H1 (cell line): ENCODE data around the gene SLC25A30. TPM values are rescaled to one million over a fixed set of nuclear protein-coding genes. Genes with fewer than 3 reads are reported as not detected.
A peak's percentile ranks its signal among the peaks of the same experiment; 100 is the strongest.

ENCODE experiments used
- ASH2L ChIP-seq: fragments of 200-600, 300-600 bp; sonication (generic); IDR thresholded peaks from one replicate; pipeline ENCODE4 v1.7.1; 2017; ENCODE audit warnings: low read length
- BACH1 ChIP-seq: IDR thresholded peaks from 2 replicates; pipeline ENCODE4 v1.6.1; 2012; ENCODE audit warnings: low read length, improper control_type of control experiment
- CBX5 ChIP-seq: fragments of 300-800, 300-1000 bp; sonication (generic); IDR thresholded peaks from 2 replicates; pipeline ENCODE4 v1.7.1; 2016; ENCODE audit warnings: antibody characterized with exemption, low read length, low read depth
- CEBPB ChIP-seq: IDR thresholded peaks from 2 replicates; pipeline ENCODE4 v1.6.1; 2012; ENCODE audit warnings: low read depth, low read length
- CHD1 ChIP-seq: IDR thresholded peaks from 2 replicates; pipeline ENCODE4 v1.6.1; 2012; ENCODE audit warnings: low read depth, low read length, improper control_type of control experiment
- E2F6 ChIP-seq: IDR thresholded peaks from 2 replicates; pipeline ENCODE4 v1.6.1; 2012; ENCODE audit warnings: inconsistent platforms
- EGR1 ChIP-seq: IDR thresholded peaks from 2 replicates; pipeline ENCODE4 v1.6.1; 2011; ENCODE audit warnings: low read depth, low read length, borderline replicate concordance
- KDM1A ChIP-seq: fragments of 200-600, 300-600 bp; sonication (generic); IDR thresholded peaks from 2 replicates; pipeline ENCODE4 v1.7.1; 2016; ENCODE audit warnings: mild to moderate bottlenecking, low read length, borderline replicate concordance
- KDM4A ChIP-seq: IDR thresholded peaks from one replicate; pipeline ENCODE4 v1.7.1; 2012; ENCODE audit warnings: low read depth, mild to moderate bottlenecking, moderate library complexity, low read length, inconsistent platforms; ENCODE audit not compliant: severe bottlenecking
- NRF1 ChIP-seq: IDR thresholded peaks from 2 replicates; pipeline ENCODE4 v1.6.1; 2011; ENCODE audit warnings: mild to moderate bottlenecking, low read depth, low read length, improper control_type of control experiment
- PHF8 ChIP-seq: fragments of 200-600 bp; sonication (generic); conservative IDR thresholded peaks from 2 replicates; pipeline ENCODE4 v1.7.1; 2012; ENCODE audit warnings: low read depth, mild to moderate bottlenecking, inconsistent platforms, low read length, moderate library complexity
- RAD21 ChIP-seq, 2 experiments: IDR thresholded peaks in 1 of 2; conservative IDR thresholded peaks in 1 of 2; 2 replicates each; pipeline ENCODE4 v1.6.1; 2011; ENCODE audit warnings: low read depth in 2 of 2, low read length in 2 of 2, improper control_type of control experiment in 1 of 2, inconsistent platforms in 1 of 2, mild to moderate bottlenecking in 1 of 2, moderate library complexity in 1 of 2
- RBBP5 ChIP-seq: IDR thresholded peaks from 2 replicates; pipeline ENCODE4 v1.7.1; 2012; ENCODE audit warnings: low read depth, mild to moderate bottlenecking, inconsistent platforms, low read length, moderate library complexity, borderline replicate concordance
- RNF2 ChIP-seq: fragments of 200-900, 300-1000 bp; sonication (generic); IDR thresholded peaks from 2 replicates; pipeline ENCODE4 v1.7.1; 2016; ENCODE audit warnings: borderline replicate concordance, low read depth, mild to moderate bottlenecking, antibody characterized with exemption, low read length; ENCODE audit not compliant: poor library complexity, severe bottlenecking; ENCODE audit errors: missing control alignments
- RXRA ChIP-seq: IDR thresholded peaks from 2 replicates; pipeline ENCODE4 v1.6.1; 2011; ENCODE audit warnings: low read depth, mild to moderate bottlenecking, low read length, moderate library complexity; ENCODE audit not compliant: insufficient read depth
- SIN3A ChIP-seq, 2 experiments: IDR thresholded peaks in 1 of 2; conservative IDR thresholded peaks in 1 of 2; 2 replicates each; pipeline ENCODE4 v1.6.1; 2011 to 2012; ENCODE audit warnings: low read length in 2 of 2, improper control_type of control experiment in 1 of 2, low read depth in 1 of 2, mild to moderate bottlenecking in 1 of 2
- TAF7 ChIP-seq: optimal IDR thresholded peaks from 2 replicates; pipeline ENCODE3; 2011; ENCODE audit warnings: low read depth, mild to moderate bottlenecking, inconsistent platforms, low read length, moderate library complexity, borderline replicate concordance
- TBP ChIP-seq: IDR thresholded peaks from 2 replicates; pipeline ENCODE4 v1.6.1; 2011; ENCODE audit warnings: low read depth, low read length, improper control_type of control experiment
- TEAD4 ChIP-seq: IDR thresholded peaks from 2 replicates; pipeline ENCODE4 v1.6.1; 2012; ENCODE audit warnings: low read depth, low read length, inconsistent platforms, mixed read lengths
- polyA plus RNA-seq, 7 experiments: library from polyadenylated mRNA; depleted of rRNA in 3 of 7; stranded (reverse) in 5 of 7; unstranded in 2 of 7; fragments of >200 nt in 5 of 7; fragments of 200-250 nt in 2 of 7; gene quantifications; 1 replicate in 5 of 7; 2 replicates in 1 of 7; 4 replicates in 1 of 7; pipeline versions ENCODE4 v1.2.1 to v1.2.3, GENCODE V29; 2011 to 2013; ENCODE audit warnings: missing spikeins in 2 of 7, mixed read lengths in 2 of 7
- total RNA-seq: library from RNA; stranded (reverse); fragmentation: NEBNext Ultra II Directional; extraction: Animal tissue kit (Norgen Biotek cat#: 25700); gene quantifications from 2 replicates; pipeline ENCODE4 v1.2.1, GENCODE V29; 2021
- TF ChIP-seq, protein P1 (sequence below), 3 experiments: IDR thresholded peaks; 1 replicate in 2 of 3; 2 replicates in 1 of 3; pipeline versions ENCODE4 v1.5.1 to v1.6.1; 2011; ENCODE audit warnings: low read length in 3 of 3, mild to moderate bottlenecking in 3 of 3, inconsistent platforms in 2 of 3, low read depth in 1 of 3, moderate library complexity in 1 of 3; ENCODE audit not compliant: insufficient read depth in 1 of 3; ENCODE audit errors: control extremely low read depth in 1 of 3

Gene SLC25A30
- total and polyA plus RNA-seq, 2 of the 8 experiments (the other 6 are each of a cell fraction or from before 2014, with no cell fraction given): 2.1 to 8.7 TPM

DNA sequence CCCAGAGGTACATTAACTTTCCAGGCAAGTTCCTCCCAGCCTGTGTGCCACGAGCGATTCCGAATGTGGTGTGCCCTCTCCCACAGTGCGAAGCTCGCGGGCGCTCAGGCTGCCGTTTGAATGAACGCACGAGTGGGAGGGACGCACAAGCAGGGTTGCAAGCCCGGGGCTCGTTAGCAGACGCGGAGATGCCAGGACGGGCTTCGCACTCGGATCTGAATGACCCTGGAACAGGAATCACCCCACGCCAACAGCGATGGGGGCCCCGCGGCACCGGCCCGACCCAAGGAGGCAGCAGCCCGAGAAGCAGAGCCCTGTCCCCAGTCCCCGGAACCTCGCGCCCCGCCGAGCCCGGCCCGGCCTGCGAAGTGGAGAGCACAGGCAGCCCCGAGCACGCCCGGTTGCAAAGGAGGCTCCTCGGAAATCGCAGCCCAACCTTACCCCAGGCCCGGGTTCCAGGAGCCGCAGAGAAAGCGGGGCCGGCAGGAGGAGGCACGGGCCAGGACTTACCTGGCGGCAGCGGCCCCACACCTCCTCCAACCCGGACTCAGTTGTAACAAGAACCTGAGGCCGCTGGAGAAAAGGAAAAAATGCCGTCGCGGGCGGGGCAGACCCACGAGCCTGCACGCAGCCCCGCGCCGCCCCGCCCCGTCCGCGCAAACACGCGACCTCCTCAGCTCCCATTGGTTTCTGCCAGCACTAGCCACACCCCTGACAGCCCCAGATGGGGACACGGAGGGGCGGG lies at the start of gene SLC25A30 (continued):
- TF ChIP-seq RBBP5 (no peak), ASH2L (peak; percentile 84), E2F6 (peak; percentile 67), PHF8 (peak; percentile 31; the same call in 1 of the 2 replicates), CHD1 (no peak), CEBPB (no peak), CBX5 (no peak), KDM4A (peak; percentile 68), RNF2 (no peak), KDM1A (no peak), RAD21 (IDR thresholded peaks at IDR 0.05 in 1 of 2, conservative IDR thresholded peaks at IDR 0.05 in 1 of 2; ENCODE audit: low read depth in 2 of 2, low read length in 2 of 2) (peak in 1 of 2 experiments; percentile 8; a peak in 1 of 4 replicates), TEAD4 (no peak), BACH1 (peak; percentile 71), NRF1 (no peak), TBP (peak; percentile 44; the same call in 1 of the 2 replicates), SIN3A (conservative IDR thresholded peaks at IDR 0.05 in 1 of 2, IDR thresholded peaks at IDR 0.05 in 1 of 2; ENCODE audit: low read depth in 1 of 2, low read length in 2 of 2) (peak in 1 of 2 experiments; percentile 55; a peak in 2 of 4 replicates), RXRA (no peak), EGR1 (no peak), TAF7 (peak; percentile 24)
- TF ChIP-seq, protein P1, sequence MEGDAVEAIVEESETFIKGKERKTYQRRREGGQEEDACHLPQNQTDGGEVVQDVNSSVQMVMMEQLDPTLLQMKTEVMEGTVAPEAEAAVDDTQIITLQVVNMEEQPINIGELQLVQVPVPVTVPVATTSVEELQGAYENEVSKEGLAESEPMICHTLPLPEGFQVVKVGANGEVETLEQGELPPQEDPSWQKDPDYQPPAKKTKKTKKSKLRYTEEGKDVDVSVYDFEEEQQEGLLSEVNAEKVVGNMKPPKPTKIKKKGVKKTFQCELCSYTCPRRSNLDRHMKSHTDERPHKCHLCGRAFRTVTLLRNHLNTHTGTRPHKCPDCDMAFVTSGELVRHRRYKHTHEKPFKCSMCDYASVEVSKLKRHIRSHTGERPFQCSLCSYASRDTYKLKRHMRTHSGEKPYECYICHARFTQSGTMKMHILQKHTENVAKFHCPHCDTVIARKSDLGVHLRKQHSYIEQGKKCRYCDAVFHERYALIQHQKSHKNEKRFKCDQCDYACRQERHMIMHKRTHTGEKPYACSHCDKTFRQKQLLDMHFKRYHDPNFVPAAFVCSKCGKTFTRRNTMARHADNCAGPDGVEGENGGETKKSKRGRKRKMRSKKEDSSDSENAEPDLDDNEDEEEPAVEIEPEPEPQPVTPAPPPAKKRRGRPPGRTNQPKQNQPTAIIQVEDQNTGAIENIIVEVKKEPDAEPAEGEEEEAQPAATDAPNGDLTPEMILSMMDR (IDR thresholded peaks at IDR 0.05; ENCODE audit: control extremely low read depth in 1 of 3, insufficient read depth in 1 of 3, low read depth in 1 of 3, low read length in 3 of 3): peak in 2 of 3 experiments; percentile 3 to 14; a peak in 2 of 4 replicates
